Neural progenitor cell (in vitro differentiated cells): ENCODE results near the gene AUTS2. TPM values are rescaled to one million over a fixed set of nuclear protein-coding genes. Genes with fewer than 3 reads are reported as not detected.
A peak's percentile ranks its signal among the peaks of the same experiment; 100 is the strongest.

Experiments
- DNase-seq: peaks from one replicate; pipeline ENCODE4 v3.0.0-alpha.2; 2016; ENCODE audit warnings: low spot score
- H2AFZ ChIP-seq: fragments of 200-600 bp; sonication (generic); replicated peaks from 2 replicates; pipeline ENCODE4 v1.6.1; 2016; ENCODE audit warnings: antibody characterized with exemption
- H3F3A ChIP-seq: fragments of 200-600 bp; sonication (generic); 2 replicates; pipeline ENCODE4 v1.6.1; 2016; ENCODE audit warnings: antibody characterized with exemption, low read depth
- H3K27ac ChIP-seq: fragments of 200-600 bp; sonication (generic); 2 replicates; pipeline ENCODE4 v1.5.1; 2016; ENCODE audit warnings: mild to moderate bottlenecking
- H3K27me3 ChIP-seq: fragments of 200-600 bp; sonication (generic); 2 replicates; pipeline ENCODE4 v1.6.1; 2016; ENCODE audit warnings: mild to moderate bottlenecking, moderate library complexity
- H3K36me3 ChIP-seq: fragments of 200-600 bp; sonication (generic); 2 replicates; pipeline ENCODE4 v1.5.1; 2016
- H3K4me1 ChIP-seq: fragments of 200-600 bp; sonication (generic); 2 replicates; pipeline ENCODE4 v1.6.1; 2016; ENCODE audit warnings: mixed run types
- H3K4me2 ChIP-seq: fragments of 200-600 bp; sonication (generic); 2 replicates; pipeline ENCODE4 v1.6.1; 2016
- H3K4me3 ChIP-seq: fragments of 200-600 bp; sonication (generic); 2 replicates; pipeline ENCODE4 v1.5.1; 2016
- H3K79me2 ChIP-seq: fragments of 200-600 bp; sonication (generic); 2 replicates; pipeline ENCODE4 v1.6.1; 2016; ENCODE audit warnings: low read depth
- H3K9ac ChIP-seq: fragments of 200-600 bp; sonication (generic); 2 replicates; pipeline ENCODE4 v1.6.1; 2016
- H3K9me3 ChIP-seq: fragments of 200-600 bp; sonication (generic); 2 replicates; pipeline ENCODE4 v1.5.1; 2016; ENCODE audit warnings: low read depth
- H4K20me1 ChIP-seq: fragments of 200-600 bp; sonication (generic); 2 replicates; pipeline ENCODE4 v1.6.1; 2016; ENCODE audit warnings: low read depth
- H3K27ac Mint-ChIP-seq: 3 replicates; pipeline ENCODE4 v1.8.0; 2021; ENCODE audit warnings: mixed read lengths
- H3K27me3 Mint-ChIP-seq: 2 replicates; pipeline ENCODE4 v1.8.0; 2022; ENCODE audit warnings: low read depth, mild to moderate bottlenecking, inconsistent platforms, moderate library complexity, mixed read lengths; ENCODE audit not compliant: insufficient read depth
- H3K36me3 Mint-ChIP-seq: 3 replicates; pipeline ENCODE4 v1.8.0; 2021; ENCODE audit warnings: mixed read lengths
- H3K4me1 Mint-ChIP-seq: 3 replicates; pipeline ENCODE4 v1.8.0; 2021; ENCODE audit warnings: mixed read lengths
- H3K4me3 Mint-ChIP-seq: 3 replicates; pipeline ENCODE4 v1.8.0; 2021; ENCODE audit warnings: mild to moderate bottlenecking, moderate library complexity, mixed read lengths
- H3K9me3 Mint-ChIP-seq: 3 replicates; pipeline ENCODE4 v1.8.0; 2020; ENCODE audit warnings: mixed read lengths
- EZH2 ChIP-seq: fragments of 200-600 bp; sonication (generic); IDR thresholded peaks from 2 replicates; pipeline ENCODE4 v1.6.1; 2017; ENCODE audit warnings: antibody characterized with exemption, mild to moderate bottlenecking, moderate library complexity
- EZH2phosphoT487 ChIP-seq: fragments of 200-600 bp; sonication (generic); IDR thresholded peaks from 2 replicates; pipeline ENCODE4 v1.6.1; 2017; ENCODE audit warnings: antibody characterized with exemption
- total RNA-seq: library from RNA; depleted of rRNA; stranded (reverse); fragments of >200 nt; gene quantifications from 2 replicates; pipeline ENCODE4 v1.2.3, GENCODE V29; 2015; ENCODE audit warnings: low replicate concordance
- TF ChIP-seq, protein P1 (sequence below): fragments of 200-600 bp; sonication (generic); IDR thresholded peaks from 2 replicates; pipeline ENCODE4 v1.5.1; 2017; ENCODE audit warnings: antibody characterized with exemption, mild to moderate bottlenecking

AUTS2 gene
- total RNA-seq, 1 donor from 2014 or later = 50.0 TPM

GRCh38 chr7:69599955-69600709 lies 1.9 kb downstream of the AUTS2 start:
- Mint-ChIP-seq H3K36me3 (no peaks in the 10 kb centered on the region), H3K4me1 (peaks cover 14% of the 10 kb centered on the region), H3K9me3 (no peaks in the 10 kb centered on the region), H3K27ac (peak overlapping the region; percentile 99), H3K27me3 (peaks cover 4% of the 10 kb centered on the region), H3K4me3 (no peak overlapping the region)
- no peak overlapping the region for H3K9ac ChIP-seq
- H3K36me3 ChIP-seq = no peaks in the 10 kb centered on the region
- H3K4me3 ChIP-seq = peak overlapping the region; percentile 99
- H3K4me2 ChIP-seq = peak overlapping the region; percentile 99
- H3K4me1 ChIP-seq = peaks cover 12% of the 10 kb centered on the region
- peak; percentile 50 for DNase-seq
- H3K27me3 ChIP-seq = peaks cover 80% of the 10 kb centered on the region
- peaks cover 47% of the 10 kb centered on the region for H4K20me1 ChIP-seq
- TF ChIP-seq EZH2 = no peak
- TF ChIP-seq, protein P1, sequence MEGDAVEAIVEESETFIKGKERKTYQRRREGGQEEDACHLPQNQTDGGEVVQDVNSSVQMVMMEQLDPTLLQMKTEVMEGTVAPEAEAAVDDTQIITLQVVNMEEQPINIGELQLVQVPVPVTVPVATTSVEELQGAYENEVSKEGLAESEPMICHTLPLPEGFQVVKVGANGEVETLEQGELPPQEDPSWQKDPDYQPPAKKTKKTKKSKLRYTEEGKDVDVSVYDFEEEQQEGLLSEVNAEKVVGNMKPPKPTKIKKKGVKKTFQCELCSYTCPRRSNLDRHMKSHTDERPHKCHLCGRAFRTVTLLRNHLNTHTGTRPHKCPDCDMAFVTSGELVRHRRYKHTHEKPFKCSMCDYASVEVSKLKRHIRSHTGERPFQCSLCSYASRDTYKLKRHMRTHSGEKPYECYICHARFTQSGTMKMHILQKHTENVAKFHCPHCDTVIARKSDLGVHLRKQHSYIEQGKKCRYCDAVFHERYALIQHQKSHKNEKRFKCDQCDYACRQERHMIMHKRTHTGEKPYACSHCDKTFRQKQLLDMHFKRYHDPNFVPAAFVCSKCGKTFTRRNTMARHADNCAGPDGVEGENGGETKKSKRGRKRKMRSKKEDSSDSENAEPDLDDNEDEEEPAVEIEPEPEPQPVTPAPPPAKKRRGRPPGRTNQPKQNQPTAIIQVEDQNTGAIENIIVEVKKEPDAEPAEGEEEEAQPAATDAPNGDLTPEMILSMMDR = no peak
- no peak for TF ChIP-seq EZH2phosphoT487
- H3K79me2 ChIP-seq = peaks cover 14% of the 10 kb centered on the region
- no peaks in the 10 kb centered on the region for H3K9me3 ChIP-seq
- peak overlapping the region; percentile 95 for H2AFZ ChIP-seq
- peaks cover 20% of the 10 kb centered on the region for H3F3A ChIP-seq
- H3K27ac ChIP-seq = no peak overlapping the region

DNA sequence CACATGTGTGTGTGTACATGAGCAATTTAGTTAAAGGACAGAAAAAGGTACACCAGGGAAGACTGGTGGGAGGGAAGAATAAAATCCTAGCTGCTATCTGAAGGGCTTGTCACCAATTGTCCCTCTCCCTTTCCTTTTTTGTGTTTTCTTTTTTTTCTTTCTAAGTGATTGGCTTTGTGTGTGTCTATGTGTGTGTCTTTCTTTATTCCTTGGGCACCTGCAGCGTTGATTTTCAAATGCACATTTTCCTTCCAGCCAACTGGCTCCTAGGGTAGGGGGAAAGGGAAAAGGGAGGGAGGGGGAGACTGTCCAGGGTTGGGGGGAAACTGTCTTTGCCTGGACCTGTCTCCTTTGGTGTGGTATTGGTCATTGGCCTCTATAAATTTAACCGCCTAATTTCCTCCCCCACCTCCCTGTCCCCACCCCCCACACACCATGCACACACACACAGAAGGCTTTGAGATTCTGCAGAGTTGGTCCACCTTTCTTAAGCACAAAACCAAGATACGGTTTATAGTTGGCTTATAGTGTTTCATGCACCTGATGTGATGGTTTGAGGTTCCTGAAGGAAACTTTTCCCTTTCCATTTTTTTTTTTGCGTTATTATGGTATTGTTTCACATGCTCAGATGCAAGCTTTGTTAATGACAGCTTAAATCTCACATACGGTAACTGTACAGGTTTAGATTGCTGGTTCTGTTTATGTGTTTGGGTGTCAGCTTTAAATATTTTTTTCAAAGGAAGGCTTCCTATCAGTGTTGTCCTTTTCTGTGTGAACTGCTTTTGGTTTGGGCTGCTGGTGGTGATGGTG lies 2.6 kb downstream of the AUTS2 start:
- H3K9me3 Mint-ChIP-seq = no peaks in the 10 kb centered on the region
- no peaks in the 10 kb centered on the region for H3K36me3 Mint-ChIP-seq
- Histone ChIP-seq H3K4me3 (peak overlapping the region; percentile 99), H3F3A (peaks cover 20% of the 10 kb centered on the region), H4K20me1 (peaks cover 55% of the 10 kb centered on the region), H3K4me2 (peak overlapping the region; percentile 99), H2AFZ (no peak overlapping the region), H3K27ac (no peak overlapping the region), H3K9ac (no peak overlapping the region), H3K9me3 (no peaks in the 10 kb centered on the region), H3K27me3 (peaks cover 80% of the 10 kb centered on the region), H3K4me1 (peaks cover 12% of the 10 kb centered on the region), H3K36me3 (no peaks in the 10 kb centered on the region), H3K79me2 (peaks cover 14% of the 10 kb centered on the region)
- peaks cover 4% of the 10 kb centered on the region for H3K27me3 Mint-ChIP-seq
- DNase-seq = no peak
- TF ChIP-seq EZH2phosphoT487 (no peak), EZH2 (no peak)
- TF ChIP-seq, protein P1 = no peak
- H3K4me1 Mint-ChIP-seq = peaks cover 12% of the 10 kb centered on the region
- no peak overlapping the region for H3K4me3 Mint-ChIP-seq
- peak overlapping the region; percentile 46 for H3K27ac Mint-ChIP-seq

- Histone ChIP-seq H3K9ac (no peak overlapping the region), H3K27me3 (peaks cover 80% of the 10 kb centered on the region), H3K9me3 (no peaks in the 10 kb centered on the region), H3K4me1 (peaks cover 12% of the 10 kb centered on the region), H3K79me2 (peaks cover 14% of the 10 kb centered on the region), H2AFZ (no peak overlapping the region), H3K27ac (no peak overlapping the region), H4K20me1 (peaks cover 71% of the 10 kb centered on the region), H3K36me3 (no peaks in the 10 kb centered on the region), H3K4me3 (no peak overlapping the region), H3F3A (peaks cover 9% of the 10 kb centered on the region), H3K4me2 (no peak overlapping the region)
- no peak overlapping the region for H3K27ac Mint-ChIP-seq
- H3K4me1 Mint-ChIP-seq = peaks cover 8% of the 10 kb centered on the region
- H3K9me3 Mint-ChIP-seq = no peaks in the 10 kb centered on the region
- H3K4me3 Mint-ChIP-seq = no peak overlapping the region
- no peaks in the 10 kb centered on the region for H3K36me3 Mint-ChIP-seq
- DNase-seq = no peak
- no peaks in the 10 kb centered on the region for H3K27me3 Mint-ChIP-seq
- TF ChIP-seq EZH2 = no peak
- TF ChIP-seq, protein P1 = no peak
- TF ChIP-seq EZH2phosphoT487 = no peak
Measured at GRCh38 chr7:69602522-69602921, 4.2 kb downstream of the AUTS2 start.
